Measurements from ENCODE around the gene ATP6AP1. TPM values are rescaled to one million over a fixed set of nuclear protein-coding genes. Genes with fewer than 3 reads are reported as not detected.

The ATP6AP1 gene
- polyA plus RNA-seq, 1 donor (not counting 4 experiments of a cell fraction or from before 2014, with no cell fraction given): 42.4 TPM

DNA sequence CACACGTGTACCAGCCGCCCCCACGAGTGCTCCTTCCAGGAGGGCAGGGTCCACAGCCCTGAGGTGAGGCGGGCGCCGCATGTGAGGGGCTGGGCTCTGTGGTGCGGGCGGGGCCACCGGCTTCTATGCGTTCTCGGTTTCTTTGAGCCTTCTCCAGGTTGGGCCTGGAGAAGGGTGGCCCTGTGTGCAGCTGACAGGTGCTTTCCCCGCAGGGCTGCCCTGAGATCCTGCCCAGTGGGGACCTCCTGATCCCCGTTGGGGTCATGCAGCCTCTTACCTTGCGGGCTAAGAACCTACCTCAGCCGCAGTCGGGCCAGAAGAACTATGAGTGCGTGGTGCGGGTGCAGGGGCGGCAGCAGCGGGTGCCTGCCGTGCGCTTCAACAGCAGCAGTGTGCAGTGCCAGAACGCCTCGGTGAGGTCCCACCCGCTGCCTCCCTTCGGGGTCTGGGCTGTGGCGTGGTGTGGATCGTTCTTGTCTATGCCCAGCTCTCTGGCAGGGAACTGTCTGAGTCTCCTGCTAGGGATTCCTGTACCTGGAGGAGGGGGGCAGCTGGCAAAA lies 36.4 kb downstream of the ATP6AP1 start:
- Histone ChIP-seq H3K9ac (ENCODE audit: control insufficient read depth, extremely low read depth, insufficient read depth, low read length) (no peak overlapping the region), H3K36me3 (ENCODE audit: control insufficient read depth in 2 of 2, extremely low read depth in 1 of 2, insufficient read depth in 2 of 2, low read length in 2 of 2) (peaks cover 0 to 4% of the 10 kb centered on the region in 2 experiments), H3K79me2 (ENCODE audit: control insufficient read depth, insufficient read depth, low read length) (peaks cover 2% of the 10 kb centered on the region), H4K20me1 (ENCODE audit: control insufficient read depth, extremely low read depth, insufficient read depth, low read length) (no peaks in the 10 kb centered on the region), H3K27me3 (ENCODE audit: control insufficient read depth, extremely low read depth, insufficient read depth, low read length) (no peaks in the 10 kb centered on the region), H3K4me1 (ENCODE audit: control insufficient read depth, extremely low read depth, insufficient read depth, low read length) (peaks cover 3% of the 10 kb centered on the region), H3K9me3 (ENCODE audit: control insufficient read depth, low read depth, low read length) (no peaks in the 10 kb centered on the region), H3K9me1 (ENCODE audit: control insufficient read depth, extremely low read depth, insufficient read depth, low read length) (no peaks in the 10 kb centered on the region), H3K4me3 (ENCODE audit: control insufficient read depth in 2 of 3, extremely low read depth in 1 of 3, insufficient read depth in 2 of 3, low read depth in 1 of 3, low read length in 3 of 3) (no peak overlapping the region), H3K27ac (ENCODE audit: control insufficient read depth, insufficient read depth, low read length) (no peak overlapping the region), H2AFZ (ENCODE audit: control insufficient read depth, low read length) (no peak overlapping the region), H3K4me2 (ENCODE audit: control insufficient read depth, extremely low read depth, insufficient read depth, low read depth, low read length) (no peak overlapping the region)
- no peak for FAIRE-seq
- dilution Hi-C loops (cut with MboI; ENCODE audit: extremely low pct_ligation_motif_present, low sequenced_read_pairs): no loop called here
- TF ChIP-seq, protein P1, sequence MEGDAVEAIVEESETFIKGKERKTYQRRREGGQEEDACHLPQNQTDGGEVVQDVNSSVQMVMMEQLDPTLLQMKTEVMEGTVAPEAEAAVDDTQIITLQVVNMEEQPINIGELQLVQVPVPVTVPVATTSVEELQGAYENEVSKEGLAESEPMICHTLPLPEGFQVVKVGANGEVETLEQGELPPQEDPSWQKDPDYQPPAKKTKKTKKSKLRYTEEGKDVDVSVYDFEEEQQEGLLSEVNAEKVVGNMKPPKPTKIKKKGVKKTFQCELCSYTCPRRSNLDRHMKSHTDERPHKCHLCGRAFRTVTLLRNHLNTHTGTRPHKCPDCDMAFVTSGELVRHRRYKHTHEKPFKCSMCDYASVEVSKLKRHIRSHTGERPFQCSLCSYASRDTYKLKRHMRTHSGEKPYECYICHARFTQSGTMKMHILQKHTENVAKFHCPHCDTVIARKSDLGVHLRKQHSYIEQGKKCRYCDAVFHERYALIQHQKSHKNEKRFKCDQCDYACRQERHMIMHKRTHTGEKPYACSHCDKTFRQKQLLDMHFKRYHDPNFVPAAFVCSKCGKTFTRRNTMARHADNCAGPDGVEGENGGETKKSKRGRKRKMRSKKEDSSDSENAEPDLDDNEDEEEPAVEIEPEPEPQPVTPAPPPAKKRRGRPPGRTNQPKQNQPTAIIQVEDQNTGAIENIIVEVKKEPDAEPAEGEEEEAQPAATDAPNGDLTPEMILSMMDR (optimal IDR thresholded peaks at IDR 0.05 in 1 of 3, IDR thresholded peaks at IDR 0.05 in 1 of 3, conservative IDR thresholded peaks at IDR 0.05 in 1 of 3; ENCODE audit: extremely low read depth in 1 of 3, insufficient read depth in 2 of 3, low read length in 3 of 3): no peak
- TF ChIP-seq EZH2 (IDR thresholded peaks at IDR 0.05; ENCODE audit: low read length): no peak
- no peak for DNase-seq (ENCODE audit: low read depth, low spot score)

DNA sequence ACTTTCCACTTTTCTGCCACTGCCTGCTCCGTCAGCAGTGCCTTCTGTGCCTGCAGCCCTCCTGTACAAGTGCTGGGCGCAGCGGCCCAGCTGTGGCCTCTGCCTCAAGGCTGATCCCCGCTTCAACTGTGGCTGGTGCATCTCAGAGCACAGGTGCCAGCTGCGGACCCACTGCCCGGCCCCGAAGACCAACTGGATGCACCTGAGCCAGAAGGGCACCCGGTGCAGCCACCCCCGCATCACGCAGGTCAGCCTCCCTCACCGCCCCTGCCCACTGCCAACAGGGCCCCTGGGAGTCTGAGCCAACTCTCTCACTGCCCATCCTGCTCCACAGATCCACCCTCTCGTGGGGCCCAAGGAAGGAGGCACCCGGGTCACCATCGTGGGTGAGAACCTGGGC lies 37.1 kb downstream of the ATP6AP1 start:
- Histone ChIP-seq H3K27me3 (ENCODE audit: control insufficient read depth, extremely low read depth, insufficient read depth, low read length) (no peaks in the 10 kb centered on the region), H3K4me1 (ENCODE audit: control insufficient read depth, extremely low read depth, insufficient read depth, low read length) (no peaks in the 10 kb centered on the region), H3K9me3 (ENCODE audit: control insufficient read depth, low read depth, low read length) (no peaks in the 10 kb centered on the region), H3K79me2 (ENCODE audit: control insufficient read depth, insufficient read depth, low read length) (peaks cover 2% of the 10 kb centered on the region), H3K4me3 (ENCODE audit: control insufficient read depth in 2 of 3, extremely low read depth in 1 of 3, insufficient read depth in 2 of 3, low read depth in 1 of 3, low read length in 3 of 3) (no peak overlapping the region), H3K36me3 (ENCODE audit: control insufficient read depth in 2 of 2, extremely low read depth in 1 of 2, insufficient read depth in 2 of 2, low read length in 2 of 2) (peaks cover 0 to 6% of the 10 kb centered on the region in 2 experiments), H3K9ac (ENCODE audit: control insufficient read depth, extremely low read depth, insufficient read depth, low read length) (no peak overlapping the region), H2AFZ (ENCODE audit: control insufficient read depth, low read length) (no peak overlapping the region), H3K27ac (ENCODE audit: control insufficient read depth, insufficient read depth, low read length) (no peak overlapping the region), H3K4me2 (ENCODE audit: control insufficient read depth, extremely low read depth, insufficient read depth, low read depth, low read length) (no peak overlapping the region), H3K9me1 (ENCODE audit: control insufficient read depth, extremely low read depth, insufficient read depth, low read length) (no peaks in the 10 kb centered on the region), H4K20me1 (ENCODE audit: control insufficient read depth, extremely low read depth, insufficient read depth, low read length) (no peaks in the 10 kb centered on the region)
- FAIRE-seq: no peak
- TF ChIP-seq EZH2 (IDR thresholded peaks at IDR 0.05; ENCODE audit: low read length): no peak
- TF ChIP-seq, protein P1 (optimal IDR thresholded peaks at IDR 0.05 in 1 of 3, IDR thresholded peaks at IDR 0.05 in 1 of 3, conservative IDR thresholded peaks at IDR 0.05 in 1 of 3; ENCODE audit: extremely low read depth in 1 of 3, insufficient read depth in 2 of 3, low read length in 3 of 3): no peak
- dilution Hi-C loops (cut with MboI; ENCODE audit: extremely low pct_ligation_motif_present, low sequenced_read_pairs): no loop called here
- no peak for DNase-seq (ENCODE audit: low read depth, low spot score)

Data from keratinocyte (primary cell).